Activated CD4-positive, alpha-beta T cell treated with anti-CD3 and anti-CD28 coated beads, Interleukin-2, amount 50 U/mL, for 24 hours (primary cell): ENCODE data around the gene PACRGL.

ENCODE experiments used
- DNase-seq, 2 donors: peaks; one replicate each; pipeline ENCODE4 v3.0.0-alpha.2; 2020; ENCODE audit warnings: low read depth in 1 of 2, low spot score in 1 of 2

PACRGL gene

DNA sequence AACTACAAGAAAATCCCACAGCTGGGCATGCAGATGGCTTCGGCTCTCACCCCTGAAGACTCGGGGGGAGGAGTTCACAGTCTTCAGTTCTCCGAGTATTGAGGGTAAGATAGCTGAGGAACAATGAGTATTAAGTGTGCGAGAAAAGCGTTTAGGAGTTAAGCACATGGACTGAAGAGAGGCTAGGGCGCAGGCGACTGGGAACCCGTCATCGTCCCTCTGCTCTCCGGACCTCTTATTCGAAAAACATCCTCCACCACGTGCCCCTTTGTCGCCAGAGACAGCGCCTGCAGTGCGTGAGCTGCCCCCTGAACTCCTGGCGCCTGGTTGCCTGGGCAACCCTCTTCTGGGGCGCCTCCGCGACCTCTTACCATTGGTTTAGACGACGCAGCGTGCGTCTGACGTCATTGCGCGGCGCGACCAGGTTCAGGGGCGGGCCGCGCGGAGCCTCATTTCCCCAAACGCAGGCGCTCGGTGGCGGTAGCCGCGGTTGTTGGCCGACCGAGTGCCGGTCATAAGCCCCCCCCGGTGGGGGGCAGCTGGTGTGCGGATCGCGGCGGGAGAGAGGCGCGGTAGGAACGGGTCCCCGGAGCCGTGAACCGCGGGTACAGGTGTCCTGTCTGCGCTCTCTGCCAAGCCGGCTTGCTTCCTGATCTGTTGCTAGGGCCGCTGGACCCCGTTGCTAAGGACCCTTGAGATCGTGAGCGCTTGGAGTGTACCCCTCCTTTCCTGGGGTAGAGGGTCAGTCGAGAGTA lies at the start of gene PACRGL:
TSS of gene PACRGL (plus strand) at position 452 of the 755 bp plus-strand sequence. CDS start 4,024 bp downstream, outside the sequence.
- DNase-seq, result peak; percentile 87 to 91

DNA sequence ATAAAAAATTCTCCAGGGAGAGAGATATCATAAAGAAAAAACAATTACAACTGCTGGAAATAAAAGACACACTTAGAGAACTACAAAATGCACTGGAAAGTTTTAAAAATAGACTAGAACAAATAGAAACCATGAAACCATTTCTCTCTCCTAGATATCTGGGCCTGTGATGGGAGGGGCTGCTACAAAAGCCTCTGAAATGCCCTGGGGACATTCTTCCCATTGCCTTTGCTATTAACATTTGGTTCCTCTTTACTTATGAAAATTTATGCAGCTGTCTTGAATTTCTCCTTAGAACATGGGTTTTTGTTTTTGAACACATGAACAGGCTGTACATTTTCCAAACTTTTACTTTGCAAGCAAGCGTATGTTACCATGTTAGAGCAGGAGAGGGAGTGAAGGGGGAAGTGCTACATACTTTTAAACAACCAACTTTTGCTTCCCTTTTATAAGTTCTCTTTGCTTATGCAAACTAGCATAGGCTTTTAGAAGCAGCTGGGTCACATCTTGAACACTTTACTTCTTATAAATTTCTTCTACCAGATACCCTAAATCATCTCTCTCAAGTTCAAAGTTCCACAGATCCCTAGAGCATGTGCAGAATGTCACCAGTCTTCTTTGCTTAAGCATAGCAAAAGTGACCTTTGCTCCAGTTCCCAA lies 47.9 kb upstream of the PACRGL start:
- DNase-seq, result no peak

DNA sequence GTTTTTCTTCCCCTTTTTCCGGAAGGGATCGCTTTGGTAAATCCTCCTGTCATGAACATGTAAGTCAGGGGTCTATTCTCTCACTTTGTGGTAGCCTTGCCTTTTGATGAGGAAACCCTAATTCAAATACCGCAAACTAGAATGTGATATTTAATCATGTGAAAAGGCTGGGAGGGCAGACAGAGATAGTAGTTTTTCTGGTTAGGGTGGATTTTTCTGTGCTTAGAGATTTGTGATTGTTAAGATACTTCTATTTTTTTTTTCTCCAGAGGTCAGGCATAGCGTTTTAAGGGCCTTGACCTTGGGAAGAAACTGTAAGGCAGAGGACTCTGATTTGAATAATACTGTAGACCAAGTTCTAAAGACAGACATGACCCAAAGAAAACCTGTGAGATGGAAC lies 41.8 kb upstream of the PACRGL start:
- no peak for DNase-seq

DNA sequence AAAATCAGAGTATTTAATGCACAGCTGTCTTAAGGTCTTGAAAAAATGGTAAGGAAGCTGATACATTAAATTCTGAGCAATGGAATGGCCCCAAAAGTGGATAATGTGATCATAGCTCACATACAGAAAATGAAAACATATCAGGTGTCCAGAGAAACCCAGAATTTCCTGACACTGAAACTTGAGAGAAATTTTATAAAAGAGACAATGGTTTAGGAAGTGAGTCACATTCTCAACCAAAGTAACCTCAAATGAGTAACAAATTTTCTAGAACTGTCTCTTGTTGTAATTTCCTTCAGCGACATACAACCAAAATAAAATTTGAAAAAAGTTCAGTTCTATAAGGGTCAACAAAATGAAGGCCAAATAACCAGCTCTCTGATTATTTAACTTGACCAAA lies 37.4 kb upstream of the PACRGL start:
- DNase-seq, result no peak

GRCh38 chr4:20666012-20666860 lies 34.0 kb upstream of the PACRGL start:
- no peak for DNase-seq

DNA sequence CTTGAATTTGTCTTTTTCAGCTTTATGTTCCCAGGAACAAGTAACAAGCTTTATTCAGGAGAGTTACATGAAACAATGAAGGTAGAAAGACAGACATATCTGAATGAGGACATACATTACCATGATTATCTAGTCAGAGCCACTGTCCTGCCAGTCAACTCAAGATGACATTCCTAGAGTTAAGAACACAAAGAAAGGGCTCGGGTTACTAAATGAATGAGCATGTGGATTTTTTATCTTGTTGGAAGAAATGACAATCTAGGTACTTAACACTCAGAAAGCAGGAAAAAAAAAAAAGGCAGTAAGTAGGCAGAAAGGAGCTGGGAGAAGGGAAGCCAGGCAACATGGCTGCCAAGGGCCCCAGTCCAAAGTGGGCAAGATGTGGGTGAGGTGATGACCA lies 28.0 kb upstream of the PACRGL start:
- DNase-seq, result no peak

DNA sequence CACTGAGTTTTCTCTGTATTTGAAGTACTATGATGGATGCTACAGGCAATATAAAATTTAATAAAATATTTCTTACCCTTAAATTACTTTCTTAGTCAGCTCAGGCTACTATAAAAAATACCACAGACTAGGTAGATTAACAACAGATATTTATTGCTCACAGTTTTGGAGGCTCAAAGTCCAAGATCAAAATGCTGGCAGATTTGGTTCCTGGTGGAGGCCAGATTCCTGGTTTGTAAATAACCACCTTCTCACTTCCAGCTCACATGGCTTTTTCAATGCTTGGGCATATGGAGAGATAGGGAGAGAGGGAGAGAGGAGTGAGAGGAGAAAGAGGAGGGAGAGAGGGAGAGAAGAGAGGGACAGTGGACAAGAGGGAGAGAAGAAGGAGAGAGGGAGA lies 24.5 kb upstream of the PACRGL start:
- DNase-seq, result no peak

- DNase-seq, result no peak
Measured at GRCh38 chr4:20676501-20677197, 23.6 kb upstream of the PACRGL start.

DNA sequence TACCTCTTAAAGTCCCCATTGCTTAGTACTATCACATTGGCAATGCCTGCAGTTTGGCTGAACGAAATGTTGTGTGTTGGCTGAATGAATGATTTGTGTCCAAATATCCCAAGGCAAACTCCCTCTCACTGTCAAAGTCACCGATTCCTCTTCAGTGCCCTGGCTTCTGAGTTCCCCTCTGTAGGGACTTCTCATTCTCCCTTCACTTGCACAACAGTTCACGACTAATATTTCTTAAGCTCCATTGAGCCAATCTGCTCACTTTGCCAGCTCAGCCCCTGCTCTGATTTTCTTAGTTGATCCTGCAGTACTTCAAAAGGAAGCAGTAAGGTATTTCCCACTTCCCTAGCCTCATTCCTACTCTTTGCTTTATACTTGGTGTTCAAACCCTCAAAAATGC lies 21.9 kb upstream of the PACRGL start:
- no peak for DNase-seq

GRCh38 chr4:20679951-20680350 lies 20.3 kb upstream of the PACRGL start:
- no peak for DNase-seq

DNA sequence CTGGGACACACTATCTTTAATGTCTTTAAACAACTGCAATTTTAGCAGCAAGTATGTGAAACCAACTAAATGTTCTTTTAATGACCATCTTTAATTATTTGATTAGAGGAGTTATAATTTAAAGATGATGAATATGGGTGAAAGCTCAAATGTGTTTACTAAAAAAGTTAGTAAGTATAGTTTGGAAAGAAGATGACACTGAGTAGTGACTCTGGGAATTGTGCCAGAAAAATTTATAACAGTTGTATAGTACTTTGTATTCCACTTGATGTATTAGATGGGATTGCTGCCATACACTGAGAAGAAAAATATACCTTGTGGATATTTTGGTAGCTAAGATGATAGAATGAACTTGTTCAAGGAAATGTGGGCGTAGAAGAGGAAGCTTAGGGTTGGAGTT lies 19.5 kb upstream of the PACRGL start:
- DNase-seq, result no peak

- DNase-seq, result no peak
Measured at GRCh38 chr4:20681271-20681670, 19.0 kb upstream of the PACRGL start.

DNA sequence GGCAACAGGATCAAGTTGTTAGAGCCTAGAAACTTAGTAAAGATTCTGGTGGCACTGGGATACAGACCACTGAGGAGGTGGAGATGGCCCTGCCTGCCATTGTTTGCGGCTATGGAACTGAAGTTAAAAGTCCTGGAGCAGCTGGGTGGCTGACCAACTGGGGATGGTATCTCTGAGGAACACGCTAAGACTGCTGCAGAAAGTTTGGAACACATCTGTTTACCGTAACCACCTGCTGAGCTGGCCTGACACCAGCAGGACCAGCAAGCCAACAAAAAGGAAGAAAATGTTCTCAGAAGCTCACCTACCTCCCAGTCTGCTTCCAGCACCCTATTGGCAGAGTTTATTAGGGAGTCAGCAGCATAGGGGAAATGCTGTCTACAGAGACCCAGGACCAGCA lies 17.4 kb upstream of the PACRGL start:
- no peak for DNase-seq

DNA sequence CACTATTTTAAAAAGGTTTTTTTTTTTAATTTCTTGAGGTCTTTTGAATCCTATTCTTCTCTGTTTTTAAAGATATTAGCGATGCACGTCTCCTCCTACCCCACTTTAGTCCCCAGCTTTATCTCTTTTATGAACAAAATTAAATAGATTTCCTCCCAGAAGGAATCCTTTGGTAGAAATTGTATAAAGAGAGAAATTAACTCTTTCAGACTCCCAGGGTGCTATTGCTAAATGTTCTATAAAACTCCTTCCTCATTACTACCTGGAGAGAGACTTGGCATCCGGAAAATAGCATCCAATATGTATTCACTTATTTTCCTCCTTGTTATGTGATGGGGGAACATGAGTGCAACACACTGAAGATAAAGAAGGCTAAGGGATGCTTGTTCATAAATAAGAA lies 16.5 kb upstream of the PACRGL start:
- DNase-seq, result no peak

DNA sequence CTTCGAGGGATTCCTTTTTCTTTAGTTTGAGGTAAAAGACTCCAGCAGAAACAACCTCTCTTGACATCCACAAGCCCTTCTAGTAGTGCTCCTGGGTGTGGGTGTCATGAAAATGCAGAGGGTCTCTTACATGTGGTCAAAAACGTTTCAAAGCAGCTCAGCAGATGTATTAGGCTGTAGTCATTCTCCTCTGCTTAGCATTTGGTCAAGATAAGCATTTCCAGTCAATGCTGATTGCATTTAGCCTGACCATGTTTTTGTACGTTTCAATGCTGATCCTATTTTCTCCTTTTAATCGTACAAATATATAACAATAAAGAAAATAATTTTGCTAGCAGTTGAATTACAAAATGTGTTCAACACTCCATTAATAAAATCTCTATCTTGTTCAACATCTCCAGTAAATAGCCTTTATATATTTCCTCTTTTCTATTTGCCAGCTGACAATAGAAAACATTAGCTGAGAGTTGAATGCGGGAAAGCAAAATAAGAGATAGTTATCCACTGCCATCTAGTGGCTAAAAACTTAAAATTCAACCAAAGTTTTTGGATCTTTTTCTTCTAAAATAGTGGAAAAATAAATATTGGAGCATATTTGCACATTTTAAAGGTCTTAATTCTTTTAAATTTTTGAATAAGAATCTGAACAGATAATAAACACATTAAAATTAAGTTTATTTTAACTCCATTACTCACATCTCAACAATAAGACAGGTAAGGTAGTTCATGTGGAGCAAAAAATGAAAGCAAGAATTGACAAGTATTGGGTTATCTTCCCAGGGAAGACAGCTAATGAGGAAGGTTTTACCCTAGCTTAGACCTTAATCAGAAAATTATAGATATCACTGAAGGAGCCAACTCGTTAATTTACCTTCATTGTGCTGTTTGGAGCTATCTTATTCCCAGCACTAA lies 15.2 kb upstream of the PACRGL start:
- DNase-seq, result no peak

DNA sequence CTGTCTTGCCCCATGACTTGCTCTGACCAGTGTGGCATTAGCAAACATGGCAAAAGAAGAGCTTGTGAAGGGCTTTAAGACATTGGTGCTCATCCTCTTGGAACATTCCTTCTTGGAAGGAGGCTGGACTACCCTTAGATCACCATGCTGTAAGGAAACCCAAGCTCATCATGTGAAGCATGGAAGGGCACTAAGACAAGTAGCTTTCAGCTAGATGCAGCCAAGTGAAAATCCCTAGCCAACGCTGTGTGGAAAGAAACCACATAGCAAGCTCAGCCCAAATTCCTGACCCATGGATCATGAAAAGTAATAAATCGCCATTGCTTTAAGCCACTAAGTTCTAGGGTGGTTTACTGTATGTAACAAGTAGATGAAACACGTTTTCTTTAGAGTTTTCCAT lies 12.4 kb upstream of the PACRGL start:
- no peak for DNase-seq

DNA sequence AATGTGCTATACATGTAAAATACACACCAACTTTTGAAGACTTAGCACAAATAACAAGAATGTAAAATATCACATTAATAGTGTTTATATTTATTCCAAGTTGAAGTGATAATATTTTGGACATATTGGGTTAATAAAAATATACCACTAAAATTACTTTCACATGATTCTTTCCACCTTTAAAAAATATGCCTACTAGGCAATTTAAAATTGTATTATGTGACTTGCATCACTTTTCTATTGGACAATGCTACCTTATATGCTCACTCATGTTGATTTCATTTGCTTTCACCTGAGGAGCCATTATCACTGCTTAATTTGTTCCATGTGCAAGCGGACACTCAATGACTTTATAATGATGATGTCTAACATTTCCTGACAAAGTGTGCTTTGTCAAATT lies 3.4 kb upstream of the PACRGL start:
- no peak for DNase-seq

GRCh38 chr4:20698382-20698781 lies 1.9 kb upstream of the PACRGL start:
- no peak for DNase-seq

DNA sequence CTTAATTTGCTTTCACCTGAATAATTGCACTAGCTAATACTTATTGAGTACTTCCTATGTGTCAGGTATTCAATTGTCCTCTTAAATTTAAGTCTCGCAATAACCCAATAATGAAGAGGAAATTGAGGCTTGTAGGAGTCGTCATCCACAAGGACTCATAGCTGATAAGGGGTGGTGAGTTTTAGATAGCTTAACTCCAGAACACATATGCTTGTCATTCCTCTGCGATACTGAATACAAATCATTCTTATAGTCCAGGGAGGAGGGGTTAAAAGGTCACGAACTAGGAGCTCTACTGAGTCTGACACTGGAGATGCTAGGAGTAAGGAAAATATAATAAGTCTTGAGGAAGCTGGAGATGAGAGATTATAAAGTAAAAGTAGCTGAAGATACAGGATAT lies 1.4 kb upstream of the PACRGL start:
- DNase-seq, result no peak

DNA sequence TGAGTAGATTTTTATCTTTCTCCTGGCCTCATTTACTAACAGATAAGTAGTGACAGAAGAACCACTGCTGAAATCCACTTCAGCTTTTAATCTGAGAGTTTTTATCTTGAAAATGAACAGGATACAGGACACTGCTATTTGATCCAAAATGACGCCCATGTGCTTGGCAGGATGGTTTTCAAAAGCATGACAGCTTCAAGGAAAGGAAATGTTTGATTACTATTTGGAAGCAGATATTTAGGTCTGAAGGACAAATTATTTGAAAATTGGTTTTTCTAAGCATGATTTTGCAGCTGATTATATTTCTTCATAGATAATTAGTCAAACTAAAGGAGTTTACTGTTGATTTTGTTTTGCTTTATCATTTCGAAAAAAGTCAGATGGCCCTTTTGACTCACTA lies 11.1 kb downstream of the PACRGL start:
- DNase-seq, result no peak
